ENCODE data around the gene CRYBG2. TPM values are rescaled to one million over a fixed set of nuclear protein-coding genes. Genes with fewer than 3 reads are reported as not detected.
"Not testable (repeated sequence)": the region's sequence is repeated elsewhere in the genome, so short reads cannot be mapped to it uniquely, and the experiment has no call there.

CRYBG2 gene
- total RNA-seq, 1 experiment from 2014 or later = 0.64 TPM

DNA sequence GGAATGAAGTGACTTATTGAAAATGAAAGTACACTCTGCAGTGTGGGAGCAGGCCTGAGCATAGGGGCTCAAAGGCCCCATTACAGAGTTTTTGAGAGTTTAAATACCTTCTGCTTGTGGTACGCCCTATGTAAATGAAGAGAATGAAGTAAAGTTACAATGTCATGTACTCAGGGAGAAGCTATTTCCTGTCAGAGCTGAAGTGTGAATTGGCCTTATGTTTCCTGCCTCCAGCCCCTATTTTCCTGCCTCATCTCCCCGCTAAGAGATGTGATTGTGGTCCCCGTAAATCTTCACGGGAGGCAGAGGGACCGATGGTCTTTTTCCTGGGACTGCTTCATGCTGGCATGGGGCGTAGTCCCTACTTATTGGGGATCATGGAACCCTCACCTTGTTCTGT, 21.2 kb upstream of the CRYBG2 start:
- Histone ChIP-seq H3K9me3 (ENCODE audit: control insufficient read depth, insufficient read depth, low read depth, low read length) (no peaks in the 10 kb centered on the region), H3K4me1 (ENCODE audit: control insufficient read depth, insufficient read depth, low read length) (no peaks in the 10 kb centered on the region), H3K36me3 (ENCODE audit: control insufficient read depth, insufficient read depth, low read length) (no peaks in the 10 kb centered on the region), H3K27me3 (ENCODE audit: control insufficient read depth, insufficient read depth, low read length) (no peaks in the 10 kb centered on the region), H3K4me3 (ENCODE audit: low read depth in 2 of 2, low read length in 2 of 2) (no peak overlapping the region), H3K27ac (ENCODE audit: low read length) (no peak overlapping the region)
- DNase-seq (ENCODE audit: low read depth, low spot score) (no peak), ATAC-seq (no peak)
- POLR2A ChIA-PET = interaction anchor here (0.6 kb wide), 1 partner anchor 639 kb away, joined by 3 read pairs; no protein-coding TSS in a partner anchor
- in situ Hi-C loops (cut with HindIII; ENCODE audit: low pct_unique_long_range_greater_than_20kb, low sequenced_read_pairs) (no loop called here), intact Hi-C loops (cut with micrococcal nuclease; ENCODE audit: unreplicated experiment) (no loop called here)
- no peak for TF ChIP-seq SIN3A (IDR thresholded peaks at IDR 0.05; ENCODE audit: borderline replicate concordance, insufficient read depth, low read depth, low read length)
- TF ChIP-seq, protein P1, sequence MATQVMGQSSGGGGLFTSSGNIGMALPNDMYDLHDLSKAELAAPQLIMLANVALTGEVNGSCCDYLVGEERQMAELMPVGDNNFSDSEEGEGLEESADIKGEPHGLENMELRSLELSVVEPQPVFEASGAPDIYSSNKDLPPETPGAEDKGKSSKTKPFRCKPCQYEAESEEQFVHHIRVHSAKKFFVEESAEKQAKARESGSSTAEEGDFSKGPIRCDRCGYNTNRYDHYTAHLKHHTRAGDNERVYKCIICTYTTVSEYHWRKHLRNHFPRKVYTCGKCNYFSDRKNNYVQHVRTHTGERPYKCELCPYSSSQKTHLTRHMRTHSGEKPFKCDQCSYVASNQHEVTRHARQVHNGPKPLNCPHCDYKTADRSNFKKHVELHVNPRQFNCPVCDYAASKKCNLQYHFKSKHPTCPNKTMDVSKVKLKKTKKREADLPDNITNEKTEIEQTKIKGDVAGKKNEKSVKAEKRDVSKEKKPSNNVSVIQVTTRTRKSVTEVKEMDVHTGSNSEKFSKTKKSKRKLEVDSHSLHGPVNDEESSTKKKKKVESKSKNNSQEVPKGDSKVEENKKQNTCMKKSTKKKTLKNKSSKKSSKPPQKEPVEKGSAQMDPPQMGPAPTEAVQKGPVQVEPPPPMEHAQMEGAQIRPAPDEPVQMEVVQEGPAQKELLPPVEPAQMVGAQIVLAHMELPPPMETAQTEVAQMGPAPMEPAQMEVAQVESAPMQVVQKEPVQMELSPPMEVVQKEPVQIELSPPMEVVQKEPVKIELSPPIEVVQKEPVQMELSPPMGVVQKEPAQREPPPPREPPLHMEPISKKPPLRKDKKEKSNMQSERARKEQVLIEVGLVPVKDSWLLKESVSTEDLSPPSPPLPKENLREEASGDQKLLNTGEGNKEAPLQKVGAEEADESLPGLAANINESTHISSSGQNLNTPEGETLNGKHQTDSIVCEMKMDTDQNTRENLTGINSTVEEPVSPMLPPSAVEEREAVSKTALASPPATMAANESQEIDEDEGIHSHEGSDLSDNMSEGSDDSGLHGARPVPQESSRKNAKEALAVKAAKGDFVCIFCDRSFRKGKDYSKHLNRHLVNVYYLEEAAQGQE (IDR thresholded peaks at IDR 0.05; ENCODE audit: insufficient read depth in 1 of 2, low read depth in 2 of 2, low read length in 1 of 2) = no peak
- TF ChIP-seq CTCF (IDR thresholded peaks at IDR 0.05) = no peak
- TF ChIP-seq TCF7L2 (IDR thresholded peaks at IDR 0.05; ENCODE audit: low read depth, low read length) = no peak
- no peak for TF ChIP-seq POLR2AphosphoS5 (IDR thresholded peaks at IDR 0.05; ENCODE audit: low read depth, low read length)
- BruUV-seq (replicated peaks) = no TSS peak
- CTCF ChIA-PET = no interaction called here

DNA sequence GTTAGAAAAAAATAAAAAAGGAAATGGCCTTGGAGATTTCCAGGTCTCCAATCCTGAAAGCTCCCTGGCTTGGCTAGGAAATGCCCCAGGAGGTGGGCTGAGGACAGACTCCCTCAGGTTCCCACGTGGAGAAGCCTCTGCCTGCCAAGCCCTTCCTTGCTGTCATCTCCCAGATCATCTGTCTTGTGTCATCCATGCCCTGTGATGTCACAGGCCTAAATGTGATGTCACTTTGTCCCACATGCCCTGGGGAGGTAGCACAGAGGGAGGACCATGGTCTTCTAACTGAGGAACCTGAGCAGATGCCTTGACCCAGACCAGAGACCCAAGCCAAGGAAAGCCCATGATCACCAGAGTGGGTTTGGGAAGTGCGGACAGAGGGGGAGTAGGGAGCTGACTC, 20.4 kb upstream of the CRYBG2 start:
- in situ Hi-C loops (cut with HindIII; ENCODE audit: low pct_unique_long_range_greater_than_20kb, low sequenced_read_pairs); H3K27me3 ChIP-seq (ENCODE audit: control insufficient read depth, insufficient read depth, low read length); H3K9me3 ChIP-seq (ENCODE audit: control insufficient read depth, insufficient read depth, low read depth, low read length); H3K27ac ChIP-seq (ENCODE audit: low read length); H3K4me3 ChIP-seq (ENCODE audit: low read depth in 2 of 2, low read length in 2 of 2); intact Hi-C loops (cut with micrococcal nuclease; ENCODE audit: unreplicated experiment); POLR2A ChIA-PET; H3K4me1 ChIP-seq (ENCODE audit: control insufficient read depth, insufficient read depth, low read length); BruUV-seq (replicated peaks); CTCF ChIA-PET; ATAC-seq; H3K36me3 ChIP-seq (ENCODE audit: control insufficient read depth, insufficient read depth, low read length); DNase-seq (ENCODE audit: low read depth, low spot score): not testable (repeated sequence)

GRCh38 chr1:26373789-26374188, 19.9 kb upstream of the CRYBG2 start:
- CTCF ChIA-PET = interaction anchor here (0.6 to 0.9 kb wide), 2 partner anchors 12 to 438 kb away, joined by 3 read pairs; no protein-coding TSS in a partner anchor
- no peaks in the 10 kb centered on the region for H3K36me3 ChIP-seq (ENCODE audit: control insufficient read depth, insufficient read depth, low read length)
- intact Hi-C loops (cut with micrococcal nuclease; ENCODE audit: unreplicated experiment) (no loop called here), in situ Hi-C loops (cut with HindIII; ENCODE audit: low pct_unique_long_range_greater_than_20kb, low sequenced_read_pairs) (no loop called here)
- no TSS peak for BruUV-seq (replicated peaks)
- H3K9me3 ChIP-seq (ENCODE audit: control insufficient read depth, insufficient read depth, low read depth, low read length) = no peaks in the 10 kb centered on the region
- H3K27me3 ChIP-seq (ENCODE audit: control insufficient read depth, insufficient read depth, low read length) = no peaks in the 10 kb centered on the region
- DNase-seq (ENCODE audit: low read depth, low spot score) (no peak), ATAC-seq (no peak)
- POLR2A ChIA-PET = no interaction called here
- TF ChIP-seq TCF7L2 (IDR thresholded peaks at IDR 0.05; ENCODE audit: low read depth, low read length) (no peak), SIN3A (IDR thresholded peaks at IDR 0.05; ENCODE audit: borderline replicate concordance, insufficient read depth, low read depth, low read length) (no peak), POLR2AphosphoS5 (IDR thresholded peaks at IDR 0.05; ENCODE audit: low read depth, low read length) (no peak), CTCF (IDR thresholded peaks at IDR 0.05) (no peak)
- TF ChIP-seq, protein P1 (IDR thresholded peaks at IDR 0.05; ENCODE audit: insufficient read depth in 1 of 2, low read depth in 2 of 2, low read length in 1 of 2) = no peak
- H3K4me3 ChIP-seq (ENCODE audit: low read depth in 2 of 2, low read length in 2 of 2) = no peak overlapping the region
- H3K4me1 ChIP-seq (ENCODE audit: control insufficient read depth, insufficient read depth, low read length) = no peaks in the 10 kb centered on the region
- H3K27ac ChIP-seq (ENCODE audit: low read length) = no peak overlapping the region

All from Panc1 (cell line).